Upper lobe of left lung (tissue), 6 donors: ENCODE results near the gene SLC8A2. TPM values are rescaled to one million over a fixed set of nuclear protein-coding genes. Genes with fewer than 3 reads are reported as not detected.

Experiments
- ATAC-seq, 2 donors: fragments of 200-7000 bp; cut with Tn5 transposase; one replicate each; pipeline ENCODE4 v1.9.1; 2022; ENCODE audit warnings: mild to moderate bottlenecking in 2 of 2, moderate library complexity in 2 of 2; ENCODE audit not compliant: low FRiP score in 2 of 2
- DNase-seq, 2 donors: peaks; one replicate each; pipeline ENCODE4 v3.0.0-alpha.2; 2019 to 2020
- H3K27ac ChIP-seq, 4 donors: fragments of 200-600 bp; sonication (generic); one replicate each; pipeline ENCODE4 v1.5.1; 2016 to 2019
- H3K27me3 ChIP-seq, 4 donors: fragments of 200-600 bp; sonication (generic); one replicate each; pipeline ENCODE4 v1.5.1; 2017 to 2019
- H3K36me3 ChIP-seq, 4 donors: fragments of 200-600 bp; sonication (generic); one replicate each; pipeline ENCODE4 v1.5.1; 2016 to 2019
- H3K4me1 ChIP-seq, 4 donors: fragments of 200-600 bp; sonication (generic); one replicate each; pipeline ENCODE4 v1.5.1; 2018 to 2019
- H3K4me3 ChIP-seq, 4 donors: fragments of 200-600 bp; sonication (generic); one replicate each; pipeline ENCODE4 v1.5.1; 2017 to 2019; ENCODE audit warnings: mild to moderate bottlenecking in 2 of 4, moderate library complexity in 1 of 4
- H3K9me3 ChIP-seq, 4 donors: fragments of 200-600 bp; sonication (generic); one replicate each; pipeline ENCODE4 v1.5.1; 2018 to 2019
- EP300 ChIP-seq, 4 donors: sonication (generic); formaldehyde crosslinking; IDR thresholded peaks; one replicate each; pipeline ENCODE4 v1.5.1; 2017; ENCODE audit warnings: antibody characterized with exemption in 4 of 4, control low read depth in 2 of 4
- POLR2A ChIP-seq, 4 donors: fragments of 450-650 bp; IDR thresholded peaks; one replicate each; pipeline ENCODE4 v1.5.1; 2016 to 2017; ENCODE audit warnings: antibody characterized with exemption in 4 of 4, mild to moderate bottlenecking in 2 of 4
- POLR2AphosphoS5 ChIP-seq, 2 donors: sonication (generic); formaldehyde crosslinking; IDR thresholded peaks; one replicate each; pipeline ENCODE4 v1.5.1; 2017; ENCODE audit warnings: antibody characterized with exemption in 2 of 2
- WGBS, 2 donors: methylation state at CpG; one replicate each; pipeline ENCODE4 v1.1.5; 2017 to 2018; 5-methylcytosine and 5-hydroxymethylcytosine counted together
- total RNA-seq, 6 donors: library from RNA; depleted of rRNA in 4 of 6; stranded (reverse); fragments of >200 nt in 4 of 6; gene quantifications; one replicate each; pipeline versions ENCODE4 v1.1.0 to v1.2.1, GENCODE V29; 2016 to 2021
- TF ChIP-seq, protein P1 (sequence below), 6 experiments: fragments of 450-650 bp in 4 of 6; fragments of 200-600 bp in 2 of 6; sonication (generic) in 2 of 6; IDR thresholded peaks; one replicate each; pipeline ENCODE4 v1.5.1; 2016 to 2019; ENCODE audit warnings: antibody characterized with exemption in 6 of 6
- donor health status: DM: no; HTN: no; CAD: no; lungs with moderate emphysema.
- donor health status: DM: no; HTN: yes; CAD: no; lungs with severe emphysema.

Gene SLC8A2
- total RNA-seq, 6 donors from 2014 or later = 0.11 to 0.64 (median 0.15) TPM; not detected in 3

DNA sequence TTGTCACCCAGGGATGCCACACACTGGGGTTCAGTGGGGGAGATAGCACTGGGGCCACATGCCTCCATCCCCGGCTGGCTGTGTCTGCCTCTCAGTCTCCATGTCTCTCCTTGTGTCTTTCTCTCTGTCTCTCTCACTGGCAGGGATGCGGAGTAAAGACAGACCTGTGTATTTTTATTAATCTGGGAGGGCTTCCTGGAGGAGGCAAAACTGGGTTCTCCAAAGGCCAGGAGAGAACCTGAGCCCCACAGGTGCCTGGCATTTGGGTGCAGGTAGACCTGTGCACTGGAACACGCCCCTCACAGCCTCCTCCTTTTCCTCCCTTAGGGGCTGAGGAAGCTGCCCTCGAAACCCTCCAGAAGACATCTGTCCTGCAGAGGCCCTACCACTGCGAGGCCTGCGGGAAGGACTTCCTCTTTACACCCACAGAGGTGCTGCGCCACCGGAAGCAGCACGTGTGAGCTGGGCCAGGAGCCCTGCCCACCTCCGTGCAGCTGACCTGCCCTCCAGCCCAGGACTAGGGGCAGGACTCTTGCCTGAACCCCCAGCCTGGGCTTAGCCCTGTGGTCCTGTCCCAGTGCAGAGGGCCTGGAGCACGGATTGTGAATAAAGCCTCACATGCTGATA lies 89.9 kb downstream of the SLC8A2 start:
- 73 to 98% methylated on average over 5 to 11 of the region's 11 CpGs for WGBS, 2 donors
- Histone ChIP-seq H3K27me3 (peaks cover 0 to 3% (median 0%) of the 10 kb centered on the region in 4 donors), H3K4me1 (peaks cover 0 to 10% (median 5%) of the 10 kb centered on the region in 4 donors), H3K36me3 (peaks cover 4 to 56% (median 49%) of the 10 kb centered on the region in 4 donors), H3K9me3 (no peaks in the 10 kb centered on the region), H3K4me3 (no peak overlapping the region), H3K27ac (peak overlapping the region in 2 of 4 donors; percentile 36 to 72)
- no peak for TF ChIP-seq EP300 (IDR thresholded peaks at IDR 0.05)
- TF ChIP-seq, protein P1, sequence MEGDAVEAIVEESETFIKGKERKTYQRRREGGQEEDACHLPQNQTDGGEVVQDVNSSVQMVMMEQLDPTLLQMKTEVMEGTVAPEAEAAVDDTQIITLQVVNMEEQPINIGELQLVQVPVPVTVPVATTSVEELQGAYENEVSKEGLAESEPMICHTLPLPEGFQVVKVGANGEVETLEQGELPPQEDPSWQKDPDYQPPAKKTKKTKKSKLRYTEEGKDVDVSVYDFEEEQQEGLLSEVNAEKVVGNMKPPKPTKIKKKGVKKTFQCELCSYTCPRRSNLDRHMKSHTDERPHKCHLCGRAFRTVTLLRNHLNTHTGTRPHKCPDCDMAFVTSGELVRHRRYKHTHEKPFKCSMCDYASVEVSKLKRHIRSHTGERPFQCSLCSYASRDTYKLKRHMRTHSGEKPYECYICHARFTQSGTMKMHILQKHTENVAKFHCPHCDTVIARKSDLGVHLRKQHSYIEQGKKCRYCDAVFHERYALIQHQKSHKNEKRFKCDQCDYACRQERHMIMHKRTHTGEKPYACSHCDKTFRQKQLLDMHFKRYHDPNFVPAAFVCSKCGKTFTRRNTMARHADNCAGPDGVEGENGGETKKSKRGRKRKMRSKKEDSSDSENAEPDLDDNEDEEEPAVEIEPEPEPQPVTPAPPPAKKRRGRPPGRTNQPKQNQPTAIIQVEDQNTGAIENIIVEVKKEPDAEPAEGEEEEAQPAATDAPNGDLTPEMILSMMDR (IDR thresholded peaks at IDR 0.05) = no peak
- TF ChIP-seq POLR2AphosphoS5 (IDR thresholded peaks at IDR 0.05) = peak in 1 of 2 donors; percentile 42
- no peak for TF ChIP-seq POLR2A (IDR thresholded peaks at IDR 0.05)
- ATAC-seq = peak; percentile 38 to 70
- peak in 1 of 2 donors; percentile 72 for DNase-seq

DNA sequence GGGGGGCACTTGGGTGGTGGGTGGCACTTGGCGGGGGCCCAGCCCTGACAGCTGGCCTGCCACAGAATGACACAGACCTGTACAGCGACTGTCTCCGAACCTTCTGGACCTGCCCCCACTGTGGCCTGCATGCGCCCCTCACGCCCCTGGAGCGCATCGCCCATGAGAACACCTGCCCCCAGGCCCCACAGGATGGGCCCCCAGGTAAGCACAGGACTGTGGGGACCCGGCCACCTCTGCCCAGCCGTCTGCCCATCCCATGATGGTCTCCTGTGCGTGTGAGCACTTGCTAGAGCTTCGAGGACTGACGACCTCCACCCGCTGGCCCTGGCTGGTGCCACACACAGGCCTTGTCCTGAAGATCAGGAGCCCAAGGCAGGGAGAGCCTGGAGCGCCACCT lies 90.6 kb downstream of the SLC8A2 start:
- no peak for TF ChIP-seq POLR2AphosphoS5 (IDR thresholded peaks at IDR 0.05)
- no peak for TF ChIP-seq EP300 (IDR thresholded peaks at IDR 0.05)
- no peak for TF ChIP-seq POLR2A (IDR thresholded peaks at IDR 0.05)
- TF ChIP-seq, protein P1 (IDR thresholded peaks at IDR 0.05) = no peak
- Histone ChIP-seq H3K27me3 (peaks cover 0 to 3% (median 0%) of the 10 kb centered on the region in 4 donors), H3K27ac (peak overlapping the region in 2 of 4 donors; percentile 36 to 72), H3K9me3 (no peaks in the 10 kb centered on the region), H3K4me3 (no peak overlapping the region), H3K4me1 (peaks cover 0 to 10% (median 5%) of the 10 kb centered on the region in 4 donors), H3K36me3 (peaks cover 10 to 63% (median 55%) of the 10 kb centered on the region in 4 donors)
- WGBS, 2 donors = 93% methylated on average over 11 to 14 of the region's 14 CpGs
- ATAC-seq = no peak
- DNase-seq = no peak

DNA sequence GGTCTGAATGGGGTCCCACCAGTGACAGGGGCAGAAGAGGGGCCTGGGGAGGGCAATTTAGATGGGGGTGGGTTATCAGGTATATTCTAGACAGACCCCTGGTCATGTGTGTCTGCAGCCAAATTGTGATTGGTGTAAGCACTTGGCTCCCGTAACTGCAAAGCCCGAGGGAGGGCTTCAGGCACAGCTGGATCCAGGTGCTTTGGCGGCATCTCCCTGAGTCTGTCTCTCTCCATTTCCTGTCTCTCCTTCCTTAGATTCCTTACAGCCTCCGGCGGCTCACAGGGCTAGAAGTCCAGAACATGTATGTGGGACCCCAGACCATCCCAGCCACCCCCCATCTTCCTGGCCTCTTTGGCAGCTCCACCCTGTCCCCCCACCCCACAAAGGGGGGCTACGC lies 91.1 kb downstream of the SLC8A2 start:
- WGBS, 2 donors = 96% methylated on average over 5 to 6 of the region's 6 CpGs
- TF ChIP-seq, protein P1 (IDR thresholded peaks at IDR 0.05) = no peak
- TF ChIP-seq POLR2AphosphoS5 (IDR thresholded peaks at IDR 0.05) = no peak
- no peak for TF ChIP-seq POLR2A (IDR thresholded peaks at IDR 0.05)
- TF ChIP-seq EP300 (IDR thresholded peaks at IDR 0.05) = no peak
- DNase-seq = no peak
- peaks cover 0 to under 1% (median 0%) of the 10 kb centered on the region in 4 donors for H3K27me3 ChIP-seq
- no peak for ATAC-seq
- no peak overlapping the region for H3K27ac ChIP-seq
- H3K4me3 ChIP-seq = no peak overlapping the region
- H3K4me1 ChIP-seq = peaks cover 0 to 10% (median 5%) of the 10 kb centered on the region in 4 donors
- peaks cover 15 to 68% (median 61%) of the 10 kb centered on the region in 4 donors for H3K36me3 ChIP-seq
- no peaks in the 10 kb centered on the region for H3K9me3 ChIP-seq

DNA sequence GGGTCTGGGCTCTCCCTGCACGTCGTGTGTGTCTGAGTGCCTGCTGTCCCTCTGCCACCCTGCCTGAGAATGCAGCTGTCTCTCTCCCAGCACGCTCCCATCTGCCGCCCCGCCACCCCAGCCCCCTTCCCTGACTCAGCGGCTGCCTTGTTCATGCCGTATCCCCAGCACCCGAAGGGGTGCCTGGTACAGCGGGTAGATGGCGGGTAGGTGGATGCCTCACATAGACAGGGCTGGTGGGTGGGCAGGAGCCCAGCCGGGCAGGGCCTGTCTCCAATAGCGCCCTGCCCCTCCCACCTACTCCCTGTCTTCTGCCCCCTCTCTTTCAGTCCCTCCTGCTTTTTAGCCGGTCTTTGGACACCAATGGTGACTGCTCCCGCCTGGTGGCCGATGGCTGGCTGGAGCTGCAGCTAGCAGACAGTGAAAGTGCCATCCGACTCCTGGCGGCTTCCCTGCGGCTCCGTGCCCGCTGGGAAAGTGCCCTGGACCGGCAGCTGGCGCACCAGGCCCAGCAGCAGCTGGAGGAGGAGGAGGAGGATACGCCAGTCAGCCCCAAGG lies 92.2 kb downstream of the SLC8A2 start:
- Histone ChIP-seq H3K27me3 (no peaks in the 10 kb centered on the region), H3K9me3 (no peaks in the 10 kb centered on the region), H3K27ac (no peak overlapping the region), H3K4me1 (peaks cover 0 to 10% (median 5%) of the 10 kb centered on the region in 4 donors), H3K36me3 (peaks cover 26 to 79% (median 72%) of the 10 kb centered on the region in 4 donors), H3K4me3 (no peak overlapping the region)
- TF ChIP-seq POLR2AphosphoS5 (IDR thresholded peaks at IDR 0.05) (no peak), POLR2A (IDR thresholded peaks at IDR 0.05) (no peak), EP300 (IDR thresholded peaks at IDR 0.05) (no peak)
- TF ChIP-seq, protein P1 (IDR thresholded peaks at IDR 0.05) = no peak
- DNase-seq (no peak), ATAC-seq (no peak)
- 95 to 96% methylated on average over 15 to 18 of the region's 23 CpGs for WGBS, 2 donors
